NCI-H226 (cell line): ENCODE results near the gene CDH18.

Experiments used
- DNase-seq: peaks from one replicate; pipeline ENCODE4 v3.0.0-alpha.2; 2015

CDH18 gene

DNA sequence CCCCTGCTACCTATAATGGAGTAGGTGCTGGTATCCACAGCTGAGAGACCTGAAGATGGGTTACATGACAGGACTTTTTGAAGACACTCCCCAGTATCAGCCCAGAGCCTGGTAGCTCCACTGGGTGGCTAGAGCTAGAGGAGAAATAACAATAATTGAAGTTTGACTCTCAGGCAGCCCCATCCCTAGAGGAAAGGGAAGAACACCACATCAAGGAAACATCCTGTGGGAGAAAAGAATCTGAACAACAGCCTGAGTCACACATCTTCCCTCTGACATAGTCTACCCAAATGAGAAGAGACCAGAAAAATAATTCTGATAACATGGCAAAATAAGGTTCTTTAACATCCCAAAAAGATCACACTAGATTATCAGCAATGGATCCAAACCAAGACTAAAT, 432.1 kb downstream of the CDH18 start:
- no peak for DNase-seq

DNA sequence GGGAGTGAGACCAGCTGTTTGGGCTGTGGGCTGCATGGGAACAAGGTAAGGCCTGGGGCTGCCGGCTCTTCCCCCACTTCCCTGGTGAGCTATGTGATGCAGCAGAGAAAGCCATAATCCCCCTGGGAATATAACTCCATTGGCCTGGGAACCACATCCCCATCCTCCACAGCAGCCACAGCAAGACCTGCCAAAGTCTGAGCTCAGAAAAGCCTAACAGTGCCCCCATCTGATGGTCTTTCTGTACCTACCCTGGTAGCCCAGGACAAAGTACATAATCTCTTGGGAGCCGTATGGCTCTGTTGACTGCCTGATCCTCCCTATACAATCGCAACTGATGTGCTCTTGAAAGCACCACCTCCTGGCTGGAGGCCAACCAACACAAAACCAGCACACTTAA, 432.6 kb downstream of the CDH18 start:
- no peak for DNase-seq

DNA sequence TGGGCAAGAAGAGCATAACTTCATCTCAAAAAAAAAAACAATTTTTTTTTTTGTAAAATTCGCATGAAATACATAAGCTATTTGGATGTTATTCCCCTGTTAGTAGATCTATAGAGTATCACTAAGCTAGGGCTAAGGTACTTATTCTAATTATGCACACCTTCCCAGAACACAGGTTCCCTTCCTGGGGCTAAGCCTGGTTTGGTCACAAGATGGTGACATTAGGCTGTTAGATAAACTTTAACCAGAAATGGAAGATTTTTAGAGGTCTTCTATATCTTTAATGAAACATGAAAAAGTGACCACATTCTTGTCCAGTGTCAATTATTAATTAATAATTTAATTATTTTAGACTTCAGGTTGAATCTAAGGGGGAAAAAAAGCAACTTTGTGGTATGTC, 433.5 kb downstream of the CDH18 start:
- no peak for DNase-seq

DNA sequence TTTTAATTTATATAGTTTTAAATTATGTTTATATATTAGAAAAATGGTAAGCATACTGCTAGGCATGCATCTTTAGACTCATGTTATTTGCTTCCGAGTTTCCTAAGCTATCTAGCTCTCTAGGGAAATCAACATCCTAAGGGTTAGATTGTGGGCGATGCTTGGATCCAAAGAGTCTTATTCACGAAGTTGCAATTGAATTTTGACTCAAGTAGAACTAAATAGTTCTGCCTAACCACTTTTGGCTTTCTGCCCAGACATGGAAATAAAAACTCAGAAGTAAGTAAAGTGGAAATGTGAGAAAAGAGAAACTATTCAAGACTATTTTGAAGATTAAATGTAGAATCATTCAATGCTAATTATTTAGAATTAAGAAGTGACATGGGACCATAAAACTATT, 440.4 kb downstream of the CDH18 start:
- DNase-seq = peak; percentile 32

DNA sequence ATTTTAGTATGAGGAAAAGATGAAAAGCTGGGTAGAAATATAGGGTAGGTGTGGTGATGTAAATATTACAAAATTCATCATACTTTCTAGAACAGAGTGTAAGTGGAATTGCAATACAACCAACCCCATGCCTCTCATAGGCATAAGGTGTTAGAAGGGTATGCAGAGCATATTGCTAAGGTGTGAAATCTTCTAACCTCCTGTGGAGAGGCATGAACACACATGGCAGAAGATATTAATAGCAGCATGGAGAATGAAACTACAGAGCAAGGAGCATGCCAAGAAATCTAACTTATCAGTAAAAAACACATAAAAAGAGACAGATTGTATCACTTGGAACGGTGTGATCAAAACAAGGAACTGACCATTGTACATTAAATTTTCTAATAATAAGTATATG, 441.5 kb downstream of the CDH18 start:
- DNase-seq = no peak

DNA sequence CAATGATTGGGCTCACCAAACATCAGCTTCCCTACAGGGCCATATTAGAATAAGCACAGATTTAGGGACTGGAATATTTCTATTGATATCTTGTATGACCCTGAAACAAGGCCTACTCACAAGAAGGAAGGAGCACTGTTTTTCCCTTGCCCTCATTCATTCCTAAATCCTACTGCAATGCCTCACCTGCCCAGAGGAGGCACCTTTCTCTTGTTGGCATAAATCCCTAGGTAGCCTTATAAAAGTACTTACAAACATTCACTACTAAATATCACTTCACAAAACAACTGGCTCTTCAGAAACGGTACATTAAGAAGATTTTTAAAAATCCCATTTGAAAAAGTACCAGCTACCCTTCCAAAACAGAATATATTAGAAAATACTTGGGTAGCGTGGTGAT, 449.4 kb downstream of the CDH18 start:
- DNase-seq = no peak

DNA sequence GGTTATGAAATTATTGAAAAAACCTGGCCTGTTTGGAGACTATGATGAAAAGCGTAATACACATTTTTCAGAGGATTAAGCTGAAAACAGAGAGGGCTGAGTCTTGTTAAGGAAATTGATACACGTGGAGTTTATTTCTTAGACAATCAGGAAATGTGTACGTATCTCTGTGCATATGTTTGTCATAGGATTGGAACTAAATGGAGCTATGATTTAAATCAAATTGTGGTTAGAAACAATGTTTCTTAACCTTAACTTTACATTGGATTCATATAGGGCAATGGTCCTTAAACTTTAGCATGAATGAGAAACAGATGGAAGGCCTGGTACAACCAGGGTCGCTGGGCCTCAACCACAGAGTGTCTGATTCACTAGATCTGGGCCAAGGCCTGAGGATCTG, 451.6 kb downstream of the CDH18 start:
- DNase-seq = no peak

DNA sequence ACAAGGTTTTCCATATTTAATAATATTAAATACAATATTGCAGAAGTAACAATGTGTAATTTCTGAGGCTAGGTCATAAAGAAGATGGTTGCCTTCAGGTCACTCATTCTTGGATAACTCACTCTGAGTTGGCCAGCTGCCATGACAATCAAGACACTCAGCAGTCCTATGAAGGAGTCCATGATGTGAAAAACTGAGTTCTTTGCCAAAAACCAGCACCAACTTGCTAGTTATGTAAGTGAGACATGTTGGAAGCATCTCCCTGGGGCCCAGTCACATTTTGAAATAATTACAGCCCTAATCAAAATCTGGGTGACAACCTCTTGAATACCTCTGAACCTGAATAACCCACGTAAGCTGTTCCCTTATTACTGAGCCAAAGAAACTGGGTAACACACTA, 453.2 kb downstream of the CDH18 start:
- DNase-seq = no peak

DNA sequence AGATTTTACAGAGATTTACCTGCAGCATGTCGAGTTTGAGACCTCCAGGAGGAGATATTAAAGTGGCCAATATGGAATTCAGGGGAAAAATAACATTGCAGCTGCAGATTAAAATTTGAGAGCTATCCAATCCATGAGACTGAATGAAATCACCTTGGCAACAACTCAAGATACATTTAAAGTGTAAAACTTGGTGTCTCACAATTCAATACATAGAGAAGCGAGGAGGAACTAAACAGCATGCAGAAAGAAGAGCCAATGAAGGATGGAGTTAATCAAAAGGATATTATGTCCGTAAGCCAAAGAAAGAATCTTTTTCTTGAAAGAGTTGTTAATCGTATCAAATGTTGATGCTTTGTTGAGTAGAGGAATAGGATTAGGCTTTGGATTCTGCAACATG, 455.1 kb downstream of the CDH18 start:
- no peak for DNase-seq

DNA sequence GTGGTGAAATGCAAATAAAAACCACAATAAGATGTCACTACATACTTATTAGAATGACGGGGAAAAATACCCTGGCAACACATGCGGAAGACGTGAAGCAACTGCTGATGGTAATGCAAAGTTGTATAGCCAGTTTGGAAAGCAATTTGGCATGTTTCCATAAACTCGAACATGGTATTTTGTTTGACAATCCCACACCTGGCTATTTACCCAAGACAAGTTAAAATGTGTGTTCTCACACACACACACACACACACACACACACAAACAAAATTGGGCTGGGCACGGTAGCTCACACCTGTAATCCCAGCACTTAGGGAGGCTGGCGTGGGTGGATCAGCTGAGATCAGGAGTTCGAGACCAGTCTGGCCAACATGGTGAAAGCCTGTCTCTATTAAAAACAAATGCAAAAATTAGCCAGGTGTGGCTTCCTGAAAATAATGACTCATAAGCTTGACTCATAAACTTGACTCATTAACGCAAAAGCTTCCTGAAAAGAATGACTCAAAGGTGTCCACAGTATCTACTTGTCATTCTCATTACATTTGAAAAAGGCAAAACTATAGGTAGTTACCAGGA, 456.5 kb downstream of the CDH18 start:
- DNase-seq = peak; percentile 52

DNA sequence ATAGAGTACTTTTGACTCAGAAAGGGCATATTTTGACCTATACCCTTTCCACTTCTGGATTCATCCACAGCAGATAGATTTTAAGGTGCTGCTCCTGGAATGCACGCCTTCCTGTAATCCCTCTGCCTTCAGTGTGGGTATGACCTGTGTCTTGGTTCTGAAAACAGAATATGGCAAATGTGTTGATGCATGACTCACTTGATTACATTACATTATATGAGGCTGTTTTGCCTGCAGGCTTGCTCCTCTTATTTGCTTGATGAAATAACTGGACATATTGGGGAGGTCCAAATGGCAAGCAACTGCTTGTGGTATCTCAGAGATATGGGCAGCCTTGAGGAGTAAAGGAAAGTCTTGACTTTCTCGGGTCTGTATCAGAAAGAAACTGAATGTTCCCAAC, 468.6 kb downstream of the CDH18 start:
- peak; percentile 3 for DNase-seq

DNA sequence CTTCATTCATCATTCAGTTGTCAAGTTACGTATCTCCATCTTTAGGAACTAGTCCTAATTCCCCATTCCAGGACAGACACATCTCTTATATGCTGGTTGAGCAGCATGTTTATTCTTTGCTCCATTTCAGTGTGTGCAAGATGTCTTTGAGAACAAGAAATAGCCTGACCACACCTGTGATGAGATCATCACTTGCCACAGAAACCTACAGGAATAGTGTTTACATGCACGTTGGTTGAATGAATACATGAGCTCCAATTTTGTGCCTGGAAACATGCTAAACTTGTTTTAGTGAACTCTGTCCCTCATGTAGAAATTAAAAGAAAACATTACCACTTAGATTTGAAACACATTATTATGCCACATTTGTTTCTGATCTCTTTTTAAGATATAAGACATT, 489.1 kb downstream of the CDH18 start:
- no peak for DNase-seq

DNA sequence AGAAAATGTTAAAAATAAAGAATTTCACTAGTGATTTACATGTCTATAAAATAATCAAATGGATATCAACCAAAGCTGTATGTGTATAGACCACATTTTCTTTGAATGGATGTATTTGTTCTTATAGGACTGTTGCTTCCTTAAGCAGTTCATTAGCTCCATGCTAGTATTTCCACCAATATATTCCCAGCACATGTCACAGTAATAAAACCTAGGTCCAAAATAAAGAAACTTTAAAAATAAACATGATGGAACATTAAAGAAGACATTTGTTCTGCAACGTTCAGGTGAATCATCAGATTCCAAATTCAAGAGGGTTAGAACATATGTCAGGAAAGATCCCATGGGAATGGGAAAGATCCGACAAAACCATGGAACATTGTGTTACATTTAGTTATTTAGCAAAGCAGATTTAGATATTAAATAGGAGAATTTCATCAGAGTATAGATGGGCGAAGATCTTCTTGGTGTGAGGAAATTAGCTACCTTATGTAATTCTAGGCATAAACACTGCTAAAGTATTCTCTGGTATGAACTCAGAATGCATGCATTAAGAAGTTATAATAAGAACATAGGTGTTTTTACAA, 490.7 kb downstream of the CDH18 start:
- DNase-seq = no peak

DNA sequence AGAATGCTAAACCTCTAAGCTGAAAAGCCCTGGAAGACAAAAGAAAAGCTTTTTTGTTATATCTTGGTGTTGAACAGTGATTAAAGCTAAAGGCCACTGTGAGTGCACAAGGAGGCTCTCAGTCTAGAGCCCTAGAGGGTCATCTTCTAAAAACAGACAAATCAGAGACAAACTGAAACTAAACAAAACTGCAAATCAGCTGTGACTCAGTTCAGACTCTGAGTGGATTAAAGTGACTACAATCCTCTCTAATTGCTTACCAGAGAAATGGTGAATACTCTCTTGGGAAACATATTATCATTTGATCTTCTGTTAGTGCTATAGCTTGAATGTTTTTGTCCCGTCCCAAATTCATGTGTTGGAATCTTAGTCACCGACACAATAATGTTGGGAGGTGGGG, 491.9 kb downstream of the CDH18 start:
- DNase-seq = no peak

DNA sequence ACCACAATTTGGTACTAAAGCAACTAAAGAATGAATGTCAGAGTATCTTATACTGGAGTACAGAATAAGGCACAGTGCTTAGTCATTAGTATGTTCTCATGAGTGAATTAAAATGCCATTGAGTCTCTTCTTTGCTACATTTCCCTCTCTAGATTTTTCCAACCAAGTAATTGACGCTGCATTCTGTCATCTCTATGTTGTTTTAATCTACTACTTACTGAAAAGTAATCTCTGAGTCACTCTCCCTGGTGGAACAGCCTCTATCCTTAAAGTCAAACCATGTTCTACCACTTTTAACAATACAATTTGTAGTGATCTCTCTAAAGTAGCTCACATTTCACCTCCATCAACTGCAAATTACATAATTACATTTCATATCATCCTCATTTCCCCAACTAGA, 495.1 kb downstream of the CDH18 start:
- no peak for DNase-seq

DNA sequence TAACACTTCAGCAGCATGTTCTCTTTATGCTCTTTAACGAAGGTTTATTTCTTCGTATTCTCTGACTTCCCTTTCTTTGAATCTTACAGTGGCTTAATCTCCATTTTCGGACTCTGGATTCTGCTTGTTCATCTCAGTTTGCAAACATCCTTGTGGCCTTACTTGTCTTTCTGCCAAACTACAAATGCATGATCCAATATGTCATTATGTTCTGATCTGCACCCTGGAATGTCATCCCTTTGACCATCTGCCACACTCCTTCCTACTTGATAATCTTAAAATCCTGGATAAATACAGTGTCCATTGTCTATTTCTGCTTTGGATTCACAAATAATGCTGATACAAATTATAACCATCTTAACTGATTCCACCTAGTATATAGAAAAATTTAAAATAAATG, 499.2 kb downstream of the CDH18 start:
- DNase-seq = no peak

DNA sequence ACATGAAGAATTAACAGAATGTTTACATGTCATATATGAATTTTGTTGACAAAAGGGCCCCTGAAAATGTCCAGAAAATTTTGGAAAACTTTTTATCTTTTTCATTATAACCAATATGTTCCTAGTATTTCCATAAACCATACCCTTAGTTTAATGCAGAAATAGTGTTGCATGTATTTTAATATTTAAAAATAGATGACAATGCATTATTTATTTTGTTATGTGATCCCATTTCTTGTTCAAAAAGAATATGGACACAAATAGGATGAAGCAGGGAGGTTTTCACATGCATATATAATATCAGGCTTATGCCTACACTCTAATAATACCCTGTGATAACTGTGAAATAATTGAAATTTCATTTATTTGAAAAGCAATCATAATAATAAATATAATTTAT, 500.5 kb downstream of the CDH18 start:
- no peak for DNase-seq

DNA sequence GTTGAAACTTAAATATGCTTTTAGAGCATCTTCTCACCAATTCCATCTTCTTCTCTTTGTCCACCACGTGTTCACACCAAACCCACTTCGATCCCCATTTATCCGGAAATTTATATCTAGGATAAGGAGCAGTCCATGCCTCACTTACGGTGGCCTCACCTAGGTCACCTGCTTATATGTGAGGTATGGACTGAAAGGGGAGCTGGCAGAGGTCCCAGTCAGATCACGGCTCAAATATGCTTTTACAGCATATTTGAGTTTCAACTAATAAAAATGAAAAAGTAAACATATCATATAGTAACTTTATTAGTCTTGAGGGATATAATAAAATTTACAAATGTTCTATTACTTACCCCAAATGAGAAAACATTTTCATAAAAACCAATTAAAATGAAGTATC, 508.4 kb downstream of the CDH18 start:
- no peak for DNase-seq

DNA sequence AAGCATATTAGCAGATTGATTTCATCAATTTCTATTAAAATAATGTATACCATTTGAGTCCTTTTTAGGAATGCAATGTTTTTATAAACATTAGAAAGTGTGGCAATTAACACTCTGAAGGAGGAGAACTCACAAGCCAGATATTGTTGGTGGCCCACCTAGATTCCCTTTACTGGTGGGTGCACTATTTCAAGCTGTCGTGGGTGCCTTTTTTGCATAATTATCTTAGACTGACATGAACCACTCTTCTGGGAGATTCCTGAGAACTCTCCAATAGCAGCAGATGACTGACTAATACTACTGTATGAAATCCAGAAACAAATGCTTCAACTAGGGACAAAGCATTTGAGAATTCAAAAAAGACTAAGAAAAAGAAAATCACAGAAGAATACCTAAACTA, 526.0 kb downstream of the CDH18 start:
- no peak for DNase-seq

DNA sequence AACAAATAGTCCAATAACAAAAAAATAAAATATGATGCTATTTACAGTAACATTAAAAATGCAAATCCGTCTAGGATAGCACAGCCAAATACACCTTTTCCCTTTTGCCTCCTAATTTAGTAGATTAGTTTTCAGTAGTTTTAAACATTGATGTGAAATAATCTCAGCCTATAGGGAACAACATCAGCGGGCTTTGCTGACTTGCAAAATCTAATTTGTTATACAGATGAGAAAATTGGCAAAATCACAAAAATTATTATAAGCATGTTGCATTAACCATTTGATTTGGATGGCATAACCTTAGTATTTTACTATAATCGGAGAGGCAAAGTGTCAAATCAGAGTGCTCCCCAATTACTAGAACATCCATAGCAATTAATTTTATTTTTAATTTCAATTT, 563.5 kb downstream of the CDH18 start:
- no peak for DNase-seq
